Smooth muscle cell (in vitro differentiated cells): ENCODE data around the gene KRTAP2-3. TPM values are rescaled to one million over a fixed set of nuclear protein-coding genes. Genes with fewer than 3 reads are reported as not detected.
"Not testable (repeated sequence)": the region's sequence is repeated elsewhere in the genome, so short reads cannot be mapped to it uniquely, and the experiment has no call there.

ENCODE experiments used
- DNase-seq: peaks from one replicate; lab custom pipeline; 2025; ENCODE audit not compliant: unreplicated experiment; lab: John Stamatoyannopoulos, UW
- H2AFZ ChIP-seq: fragments of 200-600 bp; sonication (generic); 2 replicates; pipeline ENCODE4 v1.6.0; 2016; ENCODE audit warnings: antibody characterized with exemption, low read depth, mild to moderate bottlenecking
- H3F3A ChIP-seq: fragments of 200-600 bp; sonication (generic); 2 replicates; pipeline ENCODE4 v1.6.0; 2017; ENCODE audit warnings: antibody characterized with exemption, low read depth
- H3K27ac ChIP-seq: fragments of 200-600 bp; sonication (generic); 2 replicates; pipeline ENCODE4 v1.5.1; 2016; ENCODE audit warnings: low read depth, mild to moderate bottlenecking
- H3K27me3 ChIP-seq: fragments of 200-600 bp; sonication (generic); 2 replicates; pipeline ENCODE4 v1.6.1; 2016; ENCODE audit warnings: low read depth, mild to moderate bottlenecking
- H3K36me3 ChIP-seq: fragments of 200-600 bp; sonication (generic); 2 replicates; pipeline ENCODE4 v1.5.1; 2016; ENCODE audit warnings: low read depth
- H3K4me1 ChIP-seq: fragments of 200-600 bp; sonication (generic); 2 replicates; pipeline ENCODE4 v1.5.1; 2016; ENCODE audit warnings: low read depth
- H3K4me2 ChIP-seq: fragments of 200-600 bp; sonication (generic); 2 replicates; pipeline ENCODE4 v1.6.0; 2016; ENCODE audit warnings: mild to moderate bottlenecking
- H3K4me3 ChIP-seq: fragments of 200-600 bp; sonication (generic); 2 replicates; pipeline ENCODE4 v1.5.1; 2016; ENCODE audit warnings: mild to moderate bottlenecking
- H3K79me2 ChIP-seq: fragments of 200-600 bp; sonication (generic); 2 replicates; pipeline ENCODE4 v1.6.0; 2016; ENCODE audit warnings: low read depth, mild to moderate bottlenecking
- H3K9ac ChIP-seq: fragments of 200-600 bp; sonication (generic); 2 replicates; pipeline ENCODE4 v1.6.0; 2016; ENCODE audit warnings: low read depth
- H3K9me3 ChIP-seq: fragments of 200-600 bp; sonication (generic); replicated peaks from 2 replicates; pipeline ENCODE4 v1.5.1; 2016; ENCODE audit warnings: low read depth
- H4K20me1 ChIP-seq: fragments of 200-600 bp; sonication (generic); 2 replicates; pipeline ENCODE4 v1.6.0; 2016; ENCODE audit warnings: low read depth
- CTCF ChIP-seq: fragments of 200-600 bp; sonication (generic); IDR thresholded peaks from 2 replicates; pipeline ENCODE4 v1.5.1; 2017; ENCODE audit warnings: borderline replicate concordance, mild to moderate bottlenecking, antibody characterized with exemption; ENCODE audit not compliant: insufficient read depth, poor library complexity, severe bottlenecking
- WGBS: methylation state at CpG from one replicate; pipeline ENCODE4 v1.1.7; 2016; ENCODE audit warnings: low lambda C conversion rate; 5-methylcytosine and 5-hydroxymethylcytosine counted together
- polyA plus RNA-seq: library from polyadenylated mRNA; unstranded; fragments of >200 nt; fragmentation: Nextera tagmentation; extraction: Ambion mirVana; gene quantifications from 2 replicates; pipeline ENCODE4 v1.2.1, GENCODE V29; 2016
- total RNA-seq: library from RNA; depleted of rRNA; stranded (reverse); fragments of >200 nt; gene quantifications from 2 replicates; pipeline ENCODE4 v1.2.3, GENCODE V29; 2014

Gene KRTAP2-3
- total and polyA plus RNA-seq, 2 experiments from 2014 or later, result 17.3 to 21.0 TPM

GRCh38 chr17:41069031-41069430 lies 9.1 kb upstream of the KRTAP2-3 start:
- no peaks in the 10 kb centered on the region for H3F3A ChIP-seq
- H3K9me3 ChIP-seq, result no peaks in the 10 kb centered on the region
- no peak for DNase-seq
- H4K20me1 ChIP-seq, result no peaks in the 10 kb centered on the region
- no peak overlapping the region for H3K9ac ChIP-seq
- WGBS, result 85% methylated on average over 3 of the region's 3 CpGs
- H3K79me2 ChIP-seq, result no peaks in the 10 kb centered on the region
- no peaks in the 10 kb centered on the region for H3K27me3 ChIP-seq
- no peaks in the 10 kb centered on the region for H3K36me3 ChIP-seq
- H3K4me3 ChIP-seq, result no peak overlapping the region
- H2AFZ ChIP-seq, result no peak overlapping the region
- H3K4me1 ChIP-seq, result no peaks in the 10 kb centered on the region
- no peak overlapping the region for H3K27ac ChIP-seq
- no peak overlapping the region for H3K4me2 ChIP-seq
- TF ChIP-seq CTCF, result no peak

- DNase-seq, result no peak
- H3K4me3 ChIP-seq, result no peak overlapping the region
- H3K36me3 ChIP-seq, result no peaks in the 10 kb centered on the region
- no peaks in the 10 kb centered on the region for H3K79me2 ChIP-seq
- H2AFZ ChIP-seq, result no peak overlapping the region
- no peak overlapping the region for H3K9ac ChIP-seq
- no peaks in the 10 kb centered on the region for H3K4me1 ChIP-seq
- no peak overlapping the region for H3K4me2 ChIP-seq
- no peaks in the 10 kb centered on the region for H4K20me1 ChIP-seq
- no peak for TF ChIP-seq CTCF
- H3K9me3 ChIP-seq, result no peaks in the 10 kb centered on the region
- no peaks in the 10 kb centered on the region for H3F3A ChIP-seq
- H3K27ac ChIP-seq, result no peak overlapping the region
- H3K27me3 ChIP-seq, result no peaks in the 10 kb centered on the region
These were observed 7.4 kb upstream of the KRTAP2-3 start for GRCh38 chr17:41067281-41067680.

GRCh38 chr17:41065829-41066624 lies 6.1 kb upstream of the KRTAP2-3 start, which contains the start of gene KRTAP2-4:
Gene KRTAP2-4 (minus strand): TSS chr17:41065879. CDS start chr17:41065845, 34 bp downstream.
- Histone ChIP-seq H3K36me3 (no peaks in the 10 kb centered on the region), H3K79me2 (no peaks in the 10 kb centered on the region), H4K20me1 (no peaks in the 10 kb centered on the region), H3K4me2 (peak within 1 kb of the TSS; percentile 18), H3K4me3 (no peak within 1 kb of the TSS), H3K4me1 (no peaks in the 10 kb centered on the region), H3K9me3 (no peaks in the 10 kb centered on the region), H3F3A (no peaks in the 10 kb centered on the region), H3K27ac (peak within 1 kb of the TSS; percentile 50), H3K27me3 (no peaks in the 10 kb centered on the region), H3K9ac (no peak within 1 kb of the TSS), H2AFZ (no peak within 1 kb of the TSS)
- 61% methylated on average over 6 of the region's 6 CpGs for WGBS
- no peak for TF ChIP-seq CTCF
- DNase-seq, result no peak

- H3K4me2 ChIP-seq, H2AFZ ChIP-seq, H3K4me3 ChIP-seq, H3K4me1 ChIP-seq, H3K27me3 ChIP-seq, H3K9ac ChIP-seq, H3K79me2 ChIP-seq, H4K20me1 ChIP-seq, H3K36me3 ChIP-seq, DNase-seq, H3K9me3 ChIP-seq, H3F3A ChIP-seq, H3K27ac ChIP-seq: not testable (repeated sequence)
- WGBS, result 91% methylated on average over 7 of the region's 16 CpGs
These were observed 5.2 kb upstream of the KRTAP2-3 start for GRCh38 chr17:41065016-41065689.
